Activated naive CD4-positive, alpha-beta T cell treated with anti-CD3 and anti-CD28 coated beads for 36 hours (primary cell): ENCODE data around the gene PIAS2. TPM values are rescaled to one million over a fixed set of nuclear protein-coding genes. Genes with fewer than 3 reads are reported as not detected.
"Not testable (repeated sequence)": the region's sequence is repeated elsewhere in the genome, so short reads cannot be mapped to it uniquely, and the experiment has no call there.

Experiments
- CTCF ChIA-PET: fragments of 350-600 bp; sonication (Branson Sonifier 250); formaldehyde crosslinking; loops from one replicate; lab custom pipeline; 2021; ENCODE audit warnings: antibody characterized with exemption; lab: Charles Lee
- DNase-seq: peaks from one replicate; pipeline ENCODE4 v3.0.0-alpha.2; 2020
- H3K27ac Mint-ChIP-seq: one replicate; pipeline ENCODE4 v1.8.0; 2021; ENCODE audit warnings: mild to moderate bottlenecking, mixed read lengths
- H3K27me3 Mint-ChIP-seq: one replicate; pipeline ENCODE4 v1.8.0; 2021; ENCODE audit warnings: low read depth, mixed read lengths
- H3K36me3 Mint-ChIP-seq: one replicate; pipeline ENCODE4 v1.8.0; 2021; ENCODE audit warnings: low read depth, mixed read lengths
- H3K4me1 Mint-ChIP-seq: one replicate; pipeline ENCODE4 v1.8.0; 2021; ENCODE audit warnings: low read depth, mixed read lengths
- H3K4me3 Mint-ChIP-seq: one replicate; pipeline ENCODE4 v1.8.0; 2021; ENCODE audit warnings: mild to moderate bottlenecking, moderate library complexity, mixed read lengths
- H3K9me3 Mint-ChIP-seq: one replicate; pipeline ENCODE4 v1.8.0; 2021; ENCODE audit warnings: mixed read lengths
- intact Hi-C: fragments of 100-400 bp; cut with micrococcal nuclease; formaldehyde crosslinking; loops from one replicate; pipeline ENCODE4 v1.15.1; 2023
- total RNA-seq, 2 experiments: library from RNA; stranded (reverse); gene quantifications; one replicate each; pipeline ENCODE4 v1.2.3, GENCODE V29; 2021

The PIAS2 gene
- 10 to 100 TPM; 21.9 to 23.4 TPM for total RNA-seq

DNA sequence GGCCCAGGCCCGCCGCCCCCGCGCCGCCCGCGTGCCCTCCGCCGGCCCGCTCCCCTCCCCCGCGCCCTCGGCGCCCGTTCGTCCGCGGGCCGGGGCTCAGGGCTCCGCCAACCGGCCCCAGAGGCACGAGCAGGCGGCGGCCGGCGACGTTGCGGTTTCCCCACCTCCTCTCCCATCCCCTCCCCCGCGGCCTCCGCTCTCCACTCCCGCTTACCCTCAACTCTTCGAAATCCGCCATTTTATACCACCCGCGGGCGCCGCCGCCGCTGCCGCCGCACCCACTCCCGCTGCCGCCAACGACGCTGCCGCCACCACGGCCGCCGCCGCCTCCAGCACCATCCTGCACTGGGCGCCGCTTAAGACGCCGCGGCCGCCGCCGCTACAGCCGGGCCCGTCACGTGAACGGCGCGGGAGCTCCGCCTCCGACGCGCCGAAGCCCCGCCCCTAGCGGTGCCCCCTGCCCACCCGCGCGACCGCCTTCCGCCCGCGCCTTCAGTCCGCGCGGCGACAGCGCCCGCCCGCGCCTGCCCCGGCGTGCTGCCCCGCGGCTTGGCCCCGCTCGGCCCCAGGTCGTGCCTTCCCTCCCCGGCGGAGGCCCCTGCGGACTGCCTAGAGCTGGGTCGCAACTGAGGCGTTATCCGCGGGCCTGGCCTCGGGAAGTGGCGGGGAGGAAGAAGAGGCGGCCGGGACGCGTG, at the start of gene PIAS2, which contains the start of gene KATNAL2:
Gene PIAS2 (minus strand): TSS at position 400 of the 695 bp plus-strand sequence. CDS start 162 bp downstream, at position 238.
Gene KATNAL2 (plus strand): TSS at position 495 of the 695 bp plus-strand sequence. CDS start 29,271 bp downstream, outside the sequence.
- no peaks in the 10 kb centered on the region for H3K36me3 Mint-ChIP-seq
- H3K27ac Mint-ChIP-seq: peak within 1 kb of the TSS; percentile 86
- peaks cover 48% of the 10 kb centered on the region for H3K4me1 Mint-ChIP-seq
- peak within 1 kb of the TSS; percentile 86 for H3K4me3 Mint-ChIP-seq
- CTCF ChIA-PET: no interaction called here
- intact Hi-C loops: loop anchor here (1.0 to 10.0 kb wide), 8 partner anchors 26 to 820 kb away; partner anchors contain the start of genes ATP5F1A, HDHD2 and ST8SIA5
- H3K27me3 Mint-ChIP-seq: no peaks in the 10 kb centered on the region
- no peaks in the 10 kb centered on the region for H3K9me3 Mint-ChIP-seq
- peak; percentile 71 for DNase-seq

DNA sequence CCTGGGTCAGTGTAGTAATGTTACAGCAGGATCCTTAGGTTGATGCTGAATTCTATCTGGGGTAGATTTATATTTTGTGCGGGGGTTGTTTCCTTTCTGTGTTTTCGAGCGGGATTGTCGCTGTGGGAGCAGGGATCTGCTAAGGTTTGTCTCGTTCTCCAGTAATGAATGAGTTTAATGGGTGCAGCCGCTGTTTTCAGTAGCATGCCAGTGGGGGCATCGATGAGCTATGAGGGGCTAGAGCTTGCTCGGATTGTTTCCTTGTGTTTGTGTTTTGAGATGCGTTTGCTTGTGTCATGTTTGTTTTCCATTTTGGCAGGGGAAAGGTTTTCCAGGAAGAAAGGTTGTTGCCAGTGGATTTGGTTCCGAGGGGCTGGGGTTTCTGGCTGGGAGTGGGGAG, 49.0 kb upstream of the PIAS2 start:
- H3K9me3 Mint-ChIP-seq, DNase-seq, H3K4me3 Mint-ChIP-seq, H3K36me3 Mint-ChIP-seq, H3K27me3 Mint-ChIP-seq, CTCF ChIA-PET, H3K4me1 Mint-ChIP-seq, H3K27ac Mint-ChIP-seq, intact Hi-C loops: not testable (repeated sequence)

- intact Hi-C loops: not testable (repeated sequence)
Observed at GRCh38 chr18:46964579-46965293, 47.4 kb upstream of the PIAS2 start.

GRCh38 chr18:46963656-46964578, 46.6 kb upstream of the PIAS2 start:
- intact Hi-C loops, H3K9me3 Mint-ChIP-seq, H3K27me3 Mint-ChIP-seq, H3K27ac Mint-ChIP-seq, DNase-seq, H3K4me1 Mint-ChIP-seq, H3K4me3 Mint-ChIP-seq, CTCF ChIA-PET, H3K36me3 Mint-ChIP-seq: not testable (repeated sequence)

More at GRCh38 chr18:46964579-46965293, 47.4 kb upstream of the PIAS2 start:
- H3K36me3 Mint-ChIP-seq, H3K27me3 Mint-ChIP-seq, H3K9me3 Mint-ChIP-seq, H3K4me3 Mint-ChIP-seq, DNase-seq, H3K27ac Mint-ChIP-seq, CTCF ChIA-PET, H3K4me1 Mint-ChIP-seq: not testable (repeated sequence)

DNA sequence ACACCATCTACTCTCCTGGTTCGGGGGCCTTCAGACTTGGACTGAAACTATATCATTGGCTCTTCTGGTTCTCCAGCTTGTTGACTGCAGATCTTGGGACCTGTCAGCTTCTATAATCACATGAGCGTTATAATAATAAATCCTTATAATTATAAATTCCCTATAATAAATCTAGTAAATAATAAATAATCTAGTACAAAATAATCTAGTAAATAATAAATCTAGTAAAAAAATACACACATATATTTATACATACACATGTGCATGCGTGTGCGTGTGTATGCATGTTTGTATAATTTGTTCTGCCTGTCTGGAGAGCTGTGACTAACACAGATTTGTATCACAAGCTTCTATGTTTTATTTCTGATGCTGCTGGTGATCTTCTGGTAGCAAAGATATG, 40.9 kb upstream of the PIAS2 start:
- H3K36me3 Mint-ChIP-seq: no peaks in the 10 kb centered on the region
- H3K4me3 Mint-ChIP-seq: no peak overlapping the region
- H3K27ac Mint-ChIP-seq: no peak overlapping the region
- CTCF ChIA-PET: no interaction called here
- no peaks in the 10 kb centered on the region for H3K9me3 Mint-ChIP-seq
- intact Hi-C loops: no loop called here
- no peaks in the 10 kb centered on the region for H3K27me3 Mint-ChIP-seq
- no peak for DNase-seq
- H3K4me1 Mint-ChIP-seq: no peaks in the 10 kb centered on the region

- DNase-seq: no peak
- H3K27me3 Mint-ChIP-seq: peaks cover 7% of the 10 kb centered on the region
- intact Hi-C loops: no loop called here
- H3K4me3 Mint-ChIP-seq: no peak overlapping the region
- H3K4me1 Mint-ChIP-seq: no peaks in the 10 kb centered on the region
- no peaks in the 10 kb centered on the region for H3K36me3 Mint-ChIP-seq
- CTCF ChIA-PET: no interaction called here
- no peaks in the 10 kb centered on the region for H3K9me3 Mint-ChIP-seq
- H3K27ac Mint-ChIP-seq: no peak overlapping the region
Observed at GRCh38 chr18:46953195-46953594, 35.9 kb upstream of the PIAS2 start.

GRCh38 chr18:46950064-46950656, 32.9 kb upstream of the PIAS2 start:
- CTCF ChIA-PET: no interaction called here
- intact Hi-C loops: no loop called here
- no peaks in the 10 kb centered on the region for H3K9me3 Mint-ChIP-seq
- no peak overlapping the region for H3K27ac Mint-ChIP-seq
- H3K4me1 Mint-ChIP-seq: no peaks in the 10 kb centered on the region
- H3K36me3 Mint-ChIP-seq: no peaks in the 10 kb centered on the region
- no peak overlapping the region for H3K4me3 Mint-ChIP-seq
- DNase-seq: no peak
- H3K27me3 Mint-ChIP-seq: peaks cover 9% of the 10 kb centered on the region

DNA sequence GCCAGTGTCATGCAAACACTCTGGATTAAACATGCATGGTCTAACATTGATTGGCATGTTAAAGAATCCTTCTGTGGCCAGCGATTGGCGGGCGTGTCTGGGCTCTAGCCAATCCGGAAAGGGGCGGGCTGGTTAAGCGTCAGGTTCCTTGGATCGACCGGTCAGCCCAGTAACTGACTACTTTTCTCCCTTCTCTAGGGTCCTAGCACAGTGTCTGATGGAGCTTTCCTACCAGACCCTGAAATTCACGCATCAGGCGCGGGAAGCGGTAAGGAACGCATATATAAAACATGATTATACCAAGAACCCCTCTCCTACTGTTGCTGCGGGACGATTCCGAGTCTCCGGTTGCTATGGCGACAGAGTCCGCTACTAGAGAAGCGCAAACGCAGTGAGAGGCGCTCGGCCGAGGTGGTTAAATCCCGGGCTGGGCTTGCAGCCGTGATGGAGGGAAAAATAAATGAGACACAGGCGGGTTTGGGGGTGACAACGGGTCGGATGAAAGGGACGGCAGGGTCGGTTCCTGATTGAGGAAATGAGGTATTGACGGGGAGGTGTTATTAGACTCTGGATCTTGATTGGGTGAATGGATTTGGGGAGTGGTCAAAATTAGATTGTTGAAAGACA, 29.5 kb upstream of the PIAS2 start:
- no peak overlapping the region for H3K4me3 Mint-ChIP-seq
- no peaks in the 10 kb centered on the region for H3K9me3 Mint-ChIP-seq
- no peaks in the 10 kb centered on the region for H3K4me1 Mint-ChIP-seq
- intact Hi-C loops: loop anchor here (2.0 kb wide), 1 partner anchor 30 kb away; the partner anchor contains the start of genes KATNAL2 and PIAS2
- no peak overlapping the region for H3K27ac Mint-ChIP-seq
- CTCF ChIA-PET: no interaction called here
- H3K27me3 Mint-ChIP-seq: peaks cover 10% of the 10 kb centered on the region
- no peaks in the 10 kb centered on the region for H3K36me3 Mint-ChIP-seq
- DNase-seq: peak; percentile 68

GRCh38 chr18:46942646-46943045, 25.3 kb upstream of the PIAS2 start:
- intact Hi-C loops: no loop called here
- CTCF ChIA-PET: no interaction called here
- no peak overlapping the region for H3K4me3 Mint-ChIP-seq
- H3K4me1 Mint-ChIP-seq: no peaks in the 10 kb centered on the region
- H3K36me3 Mint-ChIP-seq: no peaks in the 10 kb centered on the region
- no peak overlapping the region for H3K27ac Mint-ChIP-seq
- H3K9me3 Mint-ChIP-seq: no peaks in the 10 kb centered on the region
- no peak for DNase-seq
- H3K27me3 Mint-ChIP-seq: peaks cover 3% of the 10 kb centered on the region

DNA sequence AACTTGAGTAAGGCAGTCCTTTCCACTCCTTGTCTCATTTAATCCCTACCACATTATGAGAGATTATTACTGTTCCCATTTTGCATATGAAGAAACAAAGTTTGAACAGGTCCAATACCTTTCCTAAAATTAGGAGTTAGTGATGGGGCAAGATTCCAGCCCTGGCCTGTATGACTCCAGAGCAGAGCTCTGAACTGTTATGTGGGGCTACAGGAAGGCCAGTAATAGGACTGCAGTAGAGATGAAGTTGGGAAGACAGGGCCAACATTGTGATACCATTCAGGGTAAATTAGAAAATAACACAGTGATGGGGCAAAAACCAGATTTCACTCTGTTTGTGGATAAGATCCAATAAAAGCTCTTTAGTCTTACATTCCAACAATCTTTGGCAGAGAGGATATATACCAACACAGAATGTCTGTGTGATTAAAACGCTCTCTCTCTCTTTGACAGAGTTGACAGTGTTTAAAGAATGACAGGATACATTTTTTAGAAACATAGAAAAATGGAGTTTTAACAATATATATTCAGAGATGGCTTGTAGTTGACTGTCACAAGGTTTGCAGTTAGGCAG, 22.8 kb upstream of the PIAS2 start:
- H3K36me3 Mint-ChIP-seq: no peaks in the 10 kb centered on the region
- H3K9me3 Mint-ChIP-seq: no peaks in the 10 kb centered on the region
- no peak for DNase-seq
- H3K4me3 Mint-ChIP-seq: no peak overlapping the region
- H3K27ac Mint-ChIP-seq: no peak overlapping the region
- peaks cover under 1% of the 10 kb centered on the region for H3K27me3 Mint-ChIP-seq
- no peaks in the 10 kb centered on the region for H3K4me1 Mint-ChIP-seq
- intact Hi-C loops: no loop called here
- CTCF ChIA-PET: no interaction called here

DNA sequence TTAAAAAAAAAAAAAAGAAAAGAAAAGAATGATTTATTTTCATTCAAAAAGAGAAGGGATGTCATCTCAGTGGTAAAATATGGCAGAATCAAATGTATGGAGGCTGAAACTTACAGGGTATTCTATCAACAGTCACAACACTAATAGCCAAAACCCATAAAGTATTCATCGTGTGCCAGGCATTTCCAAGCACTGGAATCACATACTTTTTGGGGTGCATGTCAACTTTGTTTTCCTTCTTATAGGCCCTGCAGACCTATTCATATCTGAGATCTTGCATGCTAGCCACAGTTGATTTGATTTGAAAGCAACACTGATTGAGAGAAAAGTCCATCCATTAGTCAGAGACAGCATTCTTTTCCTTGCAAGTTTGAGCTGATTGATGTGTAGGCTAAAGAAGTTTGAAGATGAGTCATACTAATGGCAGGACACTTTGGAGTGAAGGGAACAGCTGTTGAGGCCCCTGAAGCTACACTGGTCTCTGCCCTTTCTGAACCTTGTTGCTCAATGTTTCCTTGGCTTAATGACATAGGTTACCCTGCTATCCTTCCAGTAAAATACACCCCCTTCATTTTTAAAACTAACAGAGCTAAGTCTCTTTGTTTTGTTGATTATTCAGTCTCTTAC, 22.1 kb upstream of the PIAS2 start:
- no peak for DNase-seq
- intact Hi-C loops: no loop called here
- Mint-ChIP-seq H3K27ac (no peak overlapping the region), H3K4me3 (no peak overlapping the region), H3K27me3 (no peaks in the 10 kb centered on the region), H3K9me3 (no peaks in the 10 kb centered on the region), H3K36me3 (no peaks in the 10 kb centered on the region), H3K4me1 (no peaks in the 10 kb centered on the region)
- CTCF ChIA-PET: no interaction called here
